ENCODE measurements around the gene IRX4.
"Not testable (repeated sequence)": the region's sequence is repeated elsewhere in the genome, so short reads cannot be mapped to it uniquely, and the experiment has no call there.

The IRX4 gene

GRCh38 chr5:1860949-1861348, 21.8 kb downstream of the IRX4 start:
- no peak for DNase-seq (ENCODE audit: extremely low read depth in 1 of 2, low read depth in 1 of 2)

DNA sequence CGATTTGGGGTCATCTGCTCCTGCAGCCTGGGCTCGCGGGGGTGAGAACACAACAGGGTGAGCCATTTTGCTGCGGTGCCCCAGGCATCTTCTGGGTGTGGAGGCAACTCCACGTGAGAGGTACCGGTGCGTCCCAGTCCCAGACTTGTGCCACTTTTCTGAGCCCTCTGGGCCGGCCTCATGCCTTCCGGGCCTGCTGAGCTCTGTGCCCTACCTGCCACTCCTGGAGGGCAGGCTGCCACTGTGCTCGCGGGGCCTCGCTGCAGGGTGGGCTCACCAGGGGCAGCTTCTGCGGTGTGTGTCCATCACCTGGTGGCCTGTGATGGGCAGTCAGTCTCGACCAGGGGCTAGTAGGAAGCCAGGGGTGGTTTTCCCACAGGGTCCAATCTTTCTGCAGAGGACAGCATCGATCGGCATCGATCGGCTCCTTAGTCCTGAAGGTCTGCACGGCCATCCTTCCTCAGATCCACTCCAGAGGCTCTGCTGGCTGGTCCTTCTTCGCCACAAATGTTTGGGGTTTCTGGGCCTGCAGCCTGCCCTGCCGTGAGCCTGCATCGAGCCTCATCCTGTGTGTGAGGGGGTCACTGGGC, 22.6 kb downstream of the IRX4 start:
- DNase-seq (ENCODE audit: extremely low read depth in 1 of 2, low read depth in 1 of 2) = no peak

- DNase-seq (ENCODE audit: extremely low read depth in 1 of 2, low read depth in 1 of 2) = no peak
These were observed 23.6 kb downstream of the IRX4 start for GRCh38 chr5:1859099-1859498.

DNA sequence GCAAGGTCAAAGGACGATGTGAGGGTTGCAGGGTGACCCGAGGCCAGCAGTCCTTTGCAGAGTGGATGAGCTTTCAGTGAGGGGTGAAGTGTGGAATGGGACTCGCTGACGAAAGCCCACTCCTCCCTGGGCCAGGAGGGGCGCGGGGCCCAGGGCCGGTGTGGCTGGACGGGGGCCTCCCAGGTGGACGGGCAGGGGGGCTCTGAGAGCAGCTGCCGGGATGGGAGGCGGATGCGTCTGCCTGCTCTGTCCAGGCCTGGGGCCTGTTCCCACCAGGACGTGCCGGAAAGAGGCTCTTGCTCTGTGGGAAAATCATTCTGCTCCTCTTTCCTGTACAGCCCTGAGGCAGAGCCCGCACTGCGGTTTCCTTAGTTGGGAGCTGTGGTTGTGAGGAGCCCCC, 24.3 kb downstream of the IRX4 start:
- DNase-seq (ENCODE audit: extremely low read depth in 1 of 2, low read depth in 1 of 2) = no peak

DNA sequence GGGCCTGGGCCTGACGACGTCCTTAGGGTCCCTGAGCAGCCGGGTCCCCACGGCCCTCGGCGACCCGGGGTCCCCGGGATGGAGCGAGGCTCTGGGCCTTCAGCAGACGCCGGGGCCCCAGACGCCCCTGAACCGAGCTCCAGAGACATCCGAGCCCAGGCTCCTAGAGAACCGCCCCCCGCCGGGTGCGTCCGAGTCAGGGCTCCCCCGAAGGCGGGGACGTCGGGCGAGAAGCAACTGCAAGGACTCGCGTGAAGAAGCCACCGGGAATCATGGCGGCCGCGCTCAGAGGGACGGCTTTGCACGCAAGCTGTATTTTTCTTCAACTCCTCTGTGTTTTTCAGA, 25.5 kb downstream of the IRX4 start:
- no peak for DNase-seq (ENCODE audit: extremely low read depth in 1 of 2, low read depth in 1 of 2)

GRCh38 chr5:1856596-1857255, 26.0 kb downstream of the IRX4 start:
- DNase-seq (ENCODE audit: extremely low read depth in 1 of 2, low read depth in 1 of 2) = no peak

DNA sequence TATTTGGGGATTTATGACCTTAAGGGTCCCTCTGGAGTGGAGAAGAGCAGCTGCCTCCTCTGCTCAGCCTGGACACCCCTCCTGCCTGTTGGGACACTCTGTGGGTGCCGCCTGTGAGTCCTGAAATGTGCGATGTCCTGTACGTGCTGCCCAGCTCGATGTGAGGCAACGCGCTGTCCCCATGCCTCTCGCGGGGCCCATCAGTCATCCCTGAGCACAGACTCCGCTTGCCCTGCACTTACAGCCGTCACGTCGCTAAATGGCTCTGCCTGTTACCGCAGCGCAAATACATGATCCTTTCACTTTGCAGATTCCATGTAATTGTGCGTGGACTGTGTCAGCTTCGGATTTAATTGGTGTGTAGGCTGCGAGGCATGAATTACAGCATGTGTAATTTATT, 27.1 kb downstream of the IRX4 start:
- DNase-seq (ENCODE audit: extremely low read depth in 1 of 2, low read depth in 1 of 2) = no peak

DNA sequence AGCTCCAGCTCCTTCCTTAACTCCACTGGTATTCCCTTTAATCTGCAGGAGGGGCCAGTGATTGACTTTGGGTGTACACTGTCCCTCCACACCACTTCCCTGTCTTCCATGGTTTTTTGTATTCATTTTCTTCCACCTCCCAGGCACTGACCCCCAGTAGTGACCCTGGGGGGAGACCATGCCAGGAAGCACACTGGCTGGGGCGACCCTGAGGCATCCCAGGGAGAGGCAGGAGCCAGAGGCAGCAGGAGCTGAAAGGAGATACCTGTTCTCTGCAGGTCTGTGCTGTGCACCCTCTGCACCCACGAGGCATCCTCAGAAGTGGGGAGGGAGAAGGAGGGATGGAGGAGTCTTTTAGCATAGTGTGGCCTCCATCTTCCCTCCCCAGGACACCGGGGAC, 27.6 kb downstream of the IRX4 start:
- no peak for DNase-seq (ENCODE audit: extremely low read depth in 1 of 2, low read depth in 1 of 2)

GRCh38 chr5:1853531-1853930, 29.2 kb downstream of the IRX4 start:
- no peak for DNase-seq (ENCODE audit: extremely low read depth in 1 of 2, low read depth in 1 of 2)

- no peak for DNase-seq (ENCODE audit: extremely low read depth in 1 of 2, low read depth in 1 of 2)
These were observed 30.3 kb downstream of the IRX4 start for GRCh38 chr5:1852324-1852947.

DNA sequence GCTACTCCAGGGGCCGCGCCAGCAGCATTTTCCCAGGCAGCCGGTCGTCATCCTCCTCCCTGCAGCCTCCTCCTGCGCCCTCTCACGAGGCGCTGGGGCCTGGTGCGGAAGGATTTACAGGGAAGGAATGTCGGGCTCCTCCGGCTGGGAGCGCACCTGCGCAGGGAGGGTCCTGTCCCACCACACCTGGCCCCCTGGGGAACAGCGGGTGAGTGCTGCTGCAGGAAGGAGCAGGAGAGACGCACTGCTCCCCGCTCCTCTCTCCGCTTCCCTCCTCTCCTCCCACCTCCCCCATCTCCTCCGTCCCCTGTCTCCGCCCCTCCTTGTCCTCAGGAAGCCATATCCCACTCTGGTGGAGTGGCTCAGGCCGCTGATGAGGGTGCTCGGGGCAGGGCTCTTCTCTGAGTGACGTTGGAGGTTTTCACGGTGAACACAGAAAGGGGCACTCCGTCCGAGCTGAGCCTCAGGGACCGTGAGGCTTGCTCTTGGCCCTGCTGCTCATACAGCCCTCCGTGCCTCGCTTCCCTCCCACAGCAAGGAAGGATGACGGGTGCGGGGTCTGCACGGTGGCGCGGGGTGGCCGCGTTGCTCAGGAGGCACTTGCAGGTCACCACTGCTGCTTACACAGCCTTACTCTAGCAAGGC, 31.3 kb downstream of the IRX4 start:
- DNase-seq (ENCODE audit: extremely low read depth in 1 of 2, low read depth in 1 of 2) = no peak

- DNase-seq (ENCODE audit: extremely low read depth in 1 of 2, low read depth in 1 of 2) = no peak
These were observed 32.2 kb downstream of the IRX4 start for GRCh38 chr5:1850324-1851154.

DNA sequence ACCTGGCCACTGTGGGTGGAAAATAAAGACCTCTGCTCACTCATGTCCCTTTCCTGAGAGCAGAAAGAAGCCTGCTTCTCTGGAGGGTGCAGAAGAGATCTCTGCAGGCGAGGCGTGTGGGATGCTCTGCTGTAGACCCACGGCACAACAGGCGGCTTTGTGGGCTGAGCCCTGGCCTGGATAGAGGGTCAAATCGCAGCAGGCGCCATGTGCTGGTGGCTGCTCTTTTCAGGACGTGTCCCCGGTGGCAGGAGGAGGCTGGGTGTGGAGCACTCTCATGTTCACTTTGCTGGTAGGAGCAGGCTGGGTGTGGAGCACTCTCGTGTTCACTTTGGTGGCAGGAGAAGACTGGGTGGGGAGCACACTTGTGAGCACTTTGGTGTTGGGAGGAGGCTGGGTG, 35.1 kb downstream of the IRX4 start:
- DNase-seq (ENCODE audit: extremely low read depth in 1 of 2, low read depth in 1 of 2) = no peak

GRCh38 chr5:1847056-1847455, 35.7 kb downstream of the IRX4 start:
- DNase-seq (ENCODE audit: extremely low read depth in 1 of 2, low read depth in 1 of 2) = no peak

DNA sequence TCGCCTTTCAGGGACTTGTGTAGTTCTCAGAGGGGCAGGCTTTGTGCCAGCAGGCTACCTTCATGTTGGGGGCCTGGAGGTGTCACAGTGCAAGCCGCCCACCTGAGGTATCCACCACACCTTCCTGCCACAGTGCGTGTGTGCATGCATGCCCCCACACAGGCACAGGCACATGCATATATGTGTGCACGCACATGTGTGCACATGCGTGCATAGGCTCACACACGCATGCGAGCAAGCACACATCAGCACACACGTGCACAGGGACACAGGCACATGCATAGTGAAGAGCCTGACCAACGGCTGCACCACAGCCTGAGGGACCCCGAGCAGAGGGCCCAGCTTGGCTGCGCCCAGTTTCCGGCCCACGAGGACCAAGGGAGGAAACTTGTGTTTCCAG, 36.1 kb downstream of the IRX4 start:
- DNase-seq (ENCODE audit: extremely low read depth in 1 of 2, low read depth in 1 of 2) = no peak

- DNase-seq (ENCODE audit: extremely low read depth in 1 of 2, low read depth in 1 of 2) = no peak
These were observed 37.0 kb downstream of the IRX4 start for GRCh38 chr5:1845696-1846095.

DNA sequence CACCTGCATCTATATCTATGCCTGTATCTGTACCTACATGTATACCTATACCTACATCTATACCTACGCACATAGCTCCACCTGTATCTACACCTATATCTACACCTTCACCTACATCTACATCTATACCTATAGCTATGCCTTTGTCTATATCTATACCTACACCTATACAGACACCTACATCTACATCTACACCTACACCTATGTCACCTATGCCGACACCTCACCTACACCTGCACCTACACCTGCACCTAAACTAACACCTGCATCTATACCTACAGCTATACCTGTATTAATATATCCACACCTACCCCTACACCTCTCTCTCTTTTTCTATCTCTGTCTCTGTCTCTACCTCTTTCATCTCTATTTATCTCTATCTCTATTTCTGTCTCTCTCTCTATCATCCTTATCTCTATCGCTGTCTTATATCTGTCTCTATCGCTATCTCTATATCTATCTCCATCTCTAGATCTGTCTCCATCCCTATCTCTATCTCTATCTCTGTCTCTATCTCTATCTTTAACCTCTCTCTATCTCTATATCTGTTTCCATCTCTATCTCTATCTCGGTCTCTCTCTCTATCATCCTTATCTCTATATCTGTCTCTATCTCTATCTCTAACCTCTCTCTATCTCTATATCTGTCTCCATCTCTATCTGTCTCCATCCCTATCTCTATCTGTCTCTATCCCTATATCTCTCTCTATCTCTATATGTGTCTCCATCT, 37.9 kb downstream of the IRX4 start:
- DNase-seq (ENCODE audit: extremely low read depth in 1 of 2, low read depth in 1 of 2) = no peak

- DNase-seq (ENCODE audit: extremely low read depth in 1 of 2, low read depth in 1 of 2) = not testable (repeated sequence)
These were observed 39.0 kb downstream of the IRX4 start for GRCh38 chr5:1843761-1844160.

DNA sequence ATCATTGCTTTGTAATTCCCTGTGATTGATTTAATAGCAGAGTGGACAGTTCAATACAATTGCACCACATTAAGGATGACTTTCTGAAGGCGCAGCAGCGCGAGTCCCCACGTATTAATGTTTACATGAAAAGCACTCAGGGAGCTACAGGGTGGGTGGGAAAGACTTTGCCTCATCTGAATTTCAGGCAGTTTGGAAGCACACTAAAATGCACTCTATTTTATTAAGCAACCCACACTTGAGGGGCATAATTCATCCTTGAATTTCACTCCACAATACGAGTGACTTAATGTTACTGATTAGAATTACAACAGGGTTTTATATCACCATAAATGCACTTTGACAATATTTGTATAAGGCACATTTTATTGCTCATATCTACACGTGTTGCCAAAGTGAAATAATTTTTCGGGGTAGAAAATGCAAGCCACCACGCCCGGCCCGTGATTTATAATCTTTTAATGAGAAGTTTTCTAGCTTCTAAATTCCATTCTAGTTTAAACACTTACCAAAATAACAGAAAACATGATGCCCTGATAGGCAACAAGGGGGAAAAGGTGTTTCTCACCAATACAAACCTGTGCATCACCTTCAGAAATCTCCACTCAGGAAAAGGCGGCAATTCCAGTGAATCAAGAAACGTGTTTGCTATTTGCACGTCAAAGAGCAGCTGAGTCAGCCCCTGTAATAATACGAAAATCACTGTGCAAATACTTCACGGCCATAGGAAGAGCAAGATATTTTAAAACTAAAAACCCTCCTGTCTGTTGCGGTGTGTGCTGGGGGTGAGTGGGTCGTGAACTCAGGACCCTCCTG, 40.5 kb downstream of the IRX4 start:
- DNase-seq (ENCODE audit: extremely low read depth in 1 of 2, low read depth in 1 of 2) = no peak
